Osteoblast (primary cell): ENCODE measurements around the gene SNX9. TPM values are rescaled to one million over a fixed set of nuclear protein-coding genes. Genes with fewer than 3 reads are reported as not detected.

ENCODE experiments used
- DNase-seq: peaks from one replicate; pipeline ENCODE4 v3.0.0; 2011; ENCODE audit warnings: low spot score, mixed read lengths; ENCODE audit not compliant: insufficient read length; ENCODE audit errors: missing footprints
- H2AFZ ChIP-seq: 2 replicates; pipeline ENCODE4 v1.6.0; 2011; ENCODE audit warnings: mild to moderate bottlenecking, low read length
- H3K27ac ChIP-seq: 2 replicates; pipeline ENCODE4 v1.5.1; 2011; ENCODE audit warnings: mild to moderate bottlenecking, low read depth, low read length, moderate library complexity
- H3K27me3 ChIP-seq: 2 replicates; pipeline ENCODE4 v1.6.0; 2012; ENCODE audit warnings: mild to moderate bottlenecking, control low read depth, inconsistent platforms, low read length, moderate library complexity; ENCODE audit not compliant: insufficient read depth
- H3K36me3 ChIP-seq: 2 replicates; pipeline ENCODE4 v1.5.1; 2011; ENCODE audit warnings: mild to moderate bottlenecking, low read length, control low read depth, moderate library complexity; ENCODE audit not compliant: insufficient read depth
- H3K4me1 ChIP-seq: 2 replicates; pipeline ENCODE4 v1.5.1; 2011; ENCODE audit warnings: mild to moderate bottlenecking, low read length, control low read depth, moderate library complexity; ENCODE audit not compliant: insufficient read depth
- H3K4me2 ChIP-seq: 2 replicates; pipeline ENCODE4 v1.6.0; 2011; ENCODE audit warnings: mild to moderate bottlenecking, low read length; ENCODE audit not compliant: insufficient read depth
- H3K4me3 ChIP-seq: fragments of 200-600 bp; sonication (generic); 3 replicates; pipeline ENCODE4 v1.5.1; 2012; ENCODE audit warnings: mild to moderate bottlenecking, low read length, inconsistent platforms; ENCODE audit not compliant: insufficient read depth
- H3K79me2 ChIP-seq: 2 replicates; pipeline ENCODE4 v1.6.0; 2012; ENCODE audit warnings: mild to moderate bottlenecking, low read length, control low read depth, inconsistent platforms; ENCODE audit not compliant: insufficient read depth
- H3K9me3 ChIP-seq: 2 replicates; pipeline ENCODE4 v1.5.1; 2011; ENCODE audit warnings: low read depth, low read length, control low read depth
- H4K20me1 ChIP-seq: 2 replicates; pipeline ENCODE4 v1.6.0; 2012; ENCODE audit warnings: mild to moderate bottlenecking, low read length, control low read depth; ENCODE audit not compliant: insufficient read depth
- CTCF ChIP-seq: IDR thresholded peaks from 2 replicates; pipeline ENCODE4 v1.5.1; 2011; ENCODE audit warnings: mild to moderate bottlenecking, low read depth, low read length, moderate library complexity; ENCODE audit errors: extremely low read depth
- total RNA-seq: library from RNA; depleted of rRNA; stranded (reverse); fragments of >200 nt; gene quantifications from 2 replicates; pipeline ENCODE4 v1.2.3, GENCODE V29; 2012

SNX9 gene
- total RNA-seq, 1 donor: 147 TPM

GRCh38 chr6:157981395-157982101, 158.5 kb downstream of the SNX9 start, which contains the start of gene SYNJ2:
TSS of gene SYNJ2 (plus strand) at chr6:157981863. CDS start at chr6:157981962, 99 bp downstream.
- peak; percentile 49 for TF ChIP-seq CTCF
- no peaks in the 10 kb centered on the region for H3K27me3 ChIP-seq

GRCh38 chr6:157982102-157982562, 159.1 kb downstream of the SNX9 start:
- Histone ChIP-seq H3K9me3 (no peaks in the 10 kb centered on the region), H3K27me3 (no peaks in the 10 kb centered on the region), H3K79me2 (peaks cover 51% of the 10 kb centered on the region), H3K36me3 (peaks cover 3% of the 10 kb centered on the region), H3K4me3 (peak overlapping the region; percentile 91), H3K4me1 (peaks cover 29% of the 10 kb centered on the region), H3K27ac (peak overlapping the region; percentile 88), H2AFZ (no peak overlapping the region), H4K20me1 (peaks cover 4% of the 10 kb centered on the region), H3K4me2 (peak overlapping the region; percentile 93)
- TF ChIP-seq CTCF: no peak
- peak; percentile 89 for DNase-seq

More at GRCh38 chr6:157981395-157982101, 158.5 kb downstream of the SNX9 start, which contains the start of gene SYNJ2:
- peak within 1 kb of the TSS; percentile 88 for H3K27ac ChIP-seq
- peak; percentile 97 for DNase-seq
- H3K4me2 ChIP-seq: peak within 1 kb of the TSS; percentile 93
- H2AFZ ChIP-seq: peak within 1 kb of the TSS; percentile 80
- no peaks in the 10 kb centered on the region for H3K9me3 ChIP-seq
- peaks cover 3% of the 10 kb centered on the region for H3K36me3 ChIP-seq
- peak within 1 kb of the TSS; percentile 91 for H3K4me3 ChIP-seq
- peaks cover 45% of the 10 kb centered on the region for H3K79me2 ChIP-seq
- H4K20me1 ChIP-seq: peaks cover 4% of the 10 kb centered on the region
- H3K4me1 ChIP-seq: peaks cover 29% of the 10 kb centered on the region

- H3K4me1 ChIP-seq: peaks cover 29% of the 10 kb centered on the region
- H3K79me2 ChIP-seq: peaks cover 58% of the 10 kb centered on the region
- H4K20me1 ChIP-seq: peaks cover 4% of the 10 kb centered on the region
- H2AFZ ChIP-seq: no peak overlapping the region
- H3K4me3 ChIP-seq: peak overlapping the region; percentile 91
- no peaks in the 10 kb centered on the region for H3K27me3 ChIP-seq
- peak; percentile 91 for DNase-seq
- peaks cover 3% of the 10 kb centered on the region for H3K36me3 ChIP-seq
- peak; percentile 63 for TF ChIP-seq CTCF
- peak overlapping the region; percentile 88 for H3K27ac ChIP-seq
- H3K4me2 ChIP-seq: peak overlapping the region; percentile 93
- H3K9me3 ChIP-seq: no peaks in the 10 kb centered on the region
These were observed 159.7 kb downstream of the SNX9 start for GRCh38 chr6:157982563-157983405.
